Bronchial epithelial cell (primary cell): ENCODE data around the gene SEMA3F. TPM values are rescaled to one million over a fixed set of nuclear protein-coding genes. Genes with fewer than 3 reads are reported as not detected.
"Not testable (repeated sequence)": the region's sequence is repeated elsewhere in the genome, so short reads cannot be mapped to it uniquely, and the experiment has no call there.

Source experiments
- DNase-seq: peaks from one replicate; pipeline ENCODE4 v3.0.0-alpha.2; 2010; ENCODE audit warnings: low read depth
- FAIRE-seq: peaks from 2 replicates; lab custom pipeline; 2011; peaks lifted over from hg19 to GRCh38; lab: Jason Lieb, UNC
- H3K27me3 ChIP-seq: 2 replicates; pipeline ENCODE4 v1.5.1; 2011; ENCODE audit warnings: low read length; ENCODE audit not compliant: control insufficient read depth, insufficient read depth
- H3K36me3 ChIP-seq: 2 replicates; pipeline ENCODE4 v1.5.1; 2011; ENCODE audit warnings: low read length; ENCODE audit not compliant: control insufficient read depth, insufficient read depth
- H3K4me3 ChIP-seq: 2 replicates; pipeline ENCODE4 v1.5.1; 2011; ENCODE audit warnings: mild to moderate bottlenecking, low read depth, low read length, control low read depth
- total RNA-seq: library from RNA; depleted of rRNA; stranded (reverse); fragments of >200 nt; gene quantifications from 2 replicates; pipeline ENCODE4 v1.2.1, GENCODE V29; 2014
- TF ChIP-seq, protein P1 (sequence below): IDR thresholded peaks from 2 replicates; pipeline ENCODE4 v1.5.1; 2011; ENCODE audit warnings: mild to moderate bottlenecking, moderate library complexity, low read length, control low read depth, inconsistent platforms; ENCODE audit not compliant: insufficient read depth, severe bottlenecking

Gene SEMA3F
- total RNA-seq, 1 donor from 2014 or later = 35.5 TPM

GRCh38 chr3:50221411-50222168, 66.5 kb downstream of the SEMA3F start:
- TF ChIP-seq, protein P1, sequence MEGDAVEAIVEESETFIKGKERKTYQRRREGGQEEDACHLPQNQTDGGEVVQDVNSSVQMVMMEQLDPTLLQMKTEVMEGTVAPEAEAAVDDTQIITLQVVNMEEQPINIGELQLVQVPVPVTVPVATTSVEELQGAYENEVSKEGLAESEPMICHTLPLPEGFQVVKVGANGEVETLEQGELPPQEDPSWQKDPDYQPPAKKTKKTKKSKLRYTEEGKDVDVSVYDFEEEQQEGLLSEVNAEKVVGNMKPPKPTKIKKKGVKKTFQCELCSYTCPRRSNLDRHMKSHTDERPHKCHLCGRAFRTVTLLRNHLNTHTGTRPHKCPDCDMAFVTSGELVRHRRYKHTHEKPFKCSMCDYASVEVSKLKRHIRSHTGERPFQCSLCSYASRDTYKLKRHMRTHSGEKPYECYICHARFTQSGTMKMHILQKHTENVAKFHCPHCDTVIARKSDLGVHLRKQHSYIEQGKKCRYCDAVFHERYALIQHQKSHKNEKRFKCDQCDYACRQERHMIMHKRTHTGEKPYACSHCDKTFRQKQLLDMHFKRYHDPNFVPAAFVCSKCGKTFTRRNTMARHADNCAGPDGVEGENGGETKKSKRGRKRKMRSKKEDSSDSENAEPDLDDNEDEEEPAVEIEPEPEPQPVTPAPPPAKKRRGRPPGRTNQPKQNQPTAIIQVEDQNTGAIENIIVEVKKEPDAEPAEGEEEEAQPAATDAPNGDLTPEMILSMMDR = no peak
- Histone ChIP-seq H3K4me3 (no peak overlapping the region), H3K36me3 (no peaks in the 10 kb centered on the region), H3K27me3 (no peaks in the 10 kb centered on the region)
- DNase-seq (no peak), FAIRE-seq (no peak)

DNA sequence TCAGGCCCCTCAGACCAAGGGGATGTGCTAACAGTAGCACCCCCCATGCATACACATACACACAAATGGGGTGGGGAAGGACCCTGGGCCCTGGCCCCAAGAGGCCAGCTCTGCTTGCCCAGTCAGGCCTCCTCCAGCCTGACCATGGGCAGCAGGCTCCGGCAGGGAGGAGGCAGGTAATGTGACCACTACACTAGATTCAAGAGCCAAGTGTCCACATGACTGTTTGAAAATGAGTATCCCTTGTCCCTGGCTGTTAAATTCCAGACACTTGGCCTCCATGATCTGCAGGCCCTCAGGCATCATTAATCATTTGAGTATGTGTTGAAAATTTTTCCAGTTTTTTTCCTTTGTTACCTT, 67.0 kb downstream of the SEMA3F start:
- TF ChIP-seq, protein P1 = no peak
- Histone ChIP-seq H3K36me3 (no peaks in the 10 kb centered on the region), H3K27me3 (no peaks in the 10 kb centered on the region), H3K4me3 (no peak overlapping the region)
- DNase-seq (no peak), FAIRE-seq (no peak)

GRCh38 chr3:50224639-50225038, 69.5 kb downstream of the SEMA3F start:
- FAIRE-seq (no peak), DNase-seq (no peak)
- TF ChIP-seq, protein P1 = no peak
- no peaks in the 10 kb centered on the region for H3K36me3 ChIP-seq
- no peaks in the 10 kb centered on the region for H3K27me3 ChIP-seq
- H3K4me3 ChIP-seq = no peak overlapping the region

GRCh38 chr3:50226888-50227389, 71.8 kb downstream of the SEMA3F start:
- H3K4me3 ChIP-seq = peak overlapping the region; percentile 55
- TF ChIP-seq, protein P1 = no peak
- H3K36me3 ChIP-seq = no peaks in the 10 kb centered on the region
- FAIRE-seq = no peak
- H3K27me3 ChIP-seq = no peaks in the 10 kb centered on the region
- peak; percentile 47 for DNase-seq

DNA sequence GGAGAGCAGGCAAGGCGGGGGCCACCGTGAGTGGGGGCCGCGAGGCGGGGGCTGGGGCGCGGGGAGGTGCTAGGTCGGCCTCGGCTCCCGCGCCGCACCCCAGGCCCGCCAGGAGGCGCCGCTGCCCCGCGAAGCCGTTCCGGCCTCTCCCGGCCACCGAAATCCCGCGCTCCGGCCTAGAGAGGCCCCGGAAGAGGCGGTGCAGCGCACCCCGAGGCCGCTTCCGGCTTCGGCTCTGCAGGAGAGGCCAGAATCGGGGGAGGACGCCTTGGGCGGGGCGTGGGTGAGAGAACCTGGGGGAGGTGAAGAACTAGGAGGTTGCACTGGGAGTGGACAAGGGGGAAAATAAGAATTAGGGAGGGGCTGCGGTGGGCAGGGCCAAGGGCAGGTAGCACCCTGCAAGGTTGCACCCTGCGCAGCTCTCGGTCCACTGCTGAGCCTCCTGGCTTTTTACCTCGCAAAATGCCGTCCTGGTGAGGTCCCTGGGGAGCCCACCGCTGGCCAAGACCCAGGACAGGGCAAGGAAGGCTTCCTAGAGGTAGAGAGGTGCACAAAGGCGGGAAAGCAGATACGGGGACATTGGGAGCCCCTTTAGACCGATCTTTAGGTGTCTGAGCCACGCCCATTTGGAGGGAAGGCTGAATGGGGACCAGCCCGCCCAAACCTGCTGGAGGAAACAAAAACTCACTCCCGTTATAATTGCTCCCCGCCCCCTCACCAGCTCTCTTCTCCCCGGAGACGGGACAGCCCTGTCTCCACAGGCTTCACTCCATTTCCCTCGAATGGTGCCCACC, 72.5 kb downstream of the SEMA3F start:
- H3K4me3 ChIP-seq = peak overlapping the region; percentile 55
- no peaks in the 10 kb centered on the region for H3K27me3 ChIP-seq
- DNase-seq = peak; percentile 84
- H3K36me3 ChIP-seq = no peaks in the 10 kb centered on the region
- FAIRE-seq = no peak
- TF ChIP-seq, protein P1 = peak; percentile 84

GRCh38 chr3:50228184-50228763, 73.2 kb downstream of the SEMA3F start:
- DNase-seq = peak; percentile 29
- not testable (repeated sequence) for H3K27me3 ChIP-seq, FAIRE-seq, H3K36me3 ChIP-seq, H3K4me3 ChIP-seq
